GM19023 (cell line): ENCODE data around the gene SNCAIP.
"Not testable (repeated sequence)": the region's sequence is repeated elsewhere in the genome, so short reads cannot be mapped to it uniquely, and the experiment has no call there.

Experiments
- ATAC-seq: cut with Tn5 transposase; IDR thresholded peaks from one replicate; pipeline ENCODE4 v1.9.1; 2021; ENCODE audit warnings: mild to moderate bottlenecking, moderate library complexity; ENCODE audit not compliant: unreplicated experiment

The SNCAIP gene

DNA sequence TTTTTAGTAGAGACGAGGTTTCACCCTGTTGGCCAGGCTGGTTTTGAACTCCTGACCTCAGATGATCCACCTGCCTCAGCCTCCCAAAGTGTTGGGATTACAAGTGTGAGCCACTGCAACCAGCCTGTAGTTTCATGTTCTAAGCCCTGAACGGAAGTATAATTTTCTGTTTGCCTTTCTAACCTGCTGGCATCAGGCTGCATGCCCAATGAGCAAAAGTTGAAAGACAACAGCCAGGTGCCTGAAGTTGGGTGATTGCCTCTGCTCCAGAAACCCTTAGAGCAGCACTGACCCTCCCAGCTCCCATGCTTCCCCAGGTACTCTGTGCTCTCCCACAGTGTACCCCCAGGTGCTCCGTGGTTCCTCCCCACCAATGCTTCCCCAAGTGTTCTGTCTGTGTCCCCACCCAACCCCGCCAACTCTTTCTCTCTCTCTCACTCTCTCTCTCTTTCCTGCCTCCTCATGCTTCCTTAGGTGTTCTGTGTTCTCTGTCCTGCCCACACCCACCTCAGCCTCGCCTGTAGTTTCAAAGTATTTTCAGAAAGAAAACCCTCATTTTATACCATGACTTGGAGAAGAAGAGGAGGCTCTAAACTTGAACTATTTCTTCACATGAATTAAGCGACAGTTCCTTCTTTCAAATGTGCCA, 145.3 kb downstream of the SNCAIP start:
- no peak for ATAC-seq

GRCh38 chr5:122458278-122458872, 146.3 kb downstream of the SNCAIP start:
- peak; percentile 76 for ATAC-seq

DNA sequence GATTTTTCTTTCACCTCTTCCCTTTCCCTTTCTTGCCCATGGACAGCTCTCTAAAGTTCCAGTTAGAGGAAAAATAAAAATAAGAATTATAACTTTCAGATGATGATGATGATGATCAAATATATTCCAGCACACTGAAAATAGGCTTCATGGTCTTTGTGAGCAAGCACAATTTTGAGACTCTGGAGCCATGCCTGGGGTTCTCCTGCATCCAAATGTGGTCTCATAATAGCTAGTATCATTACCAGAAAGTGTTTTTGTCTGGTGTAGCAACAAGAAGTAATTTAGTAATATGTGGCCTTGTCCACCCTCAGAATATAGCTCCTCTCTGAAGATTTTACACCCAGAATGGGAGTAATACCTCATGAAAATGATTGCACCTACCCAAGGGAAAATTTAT, 150.4 kb downstream of the SNCAIP start:
- ATAC-seq: no peak

DNA sequence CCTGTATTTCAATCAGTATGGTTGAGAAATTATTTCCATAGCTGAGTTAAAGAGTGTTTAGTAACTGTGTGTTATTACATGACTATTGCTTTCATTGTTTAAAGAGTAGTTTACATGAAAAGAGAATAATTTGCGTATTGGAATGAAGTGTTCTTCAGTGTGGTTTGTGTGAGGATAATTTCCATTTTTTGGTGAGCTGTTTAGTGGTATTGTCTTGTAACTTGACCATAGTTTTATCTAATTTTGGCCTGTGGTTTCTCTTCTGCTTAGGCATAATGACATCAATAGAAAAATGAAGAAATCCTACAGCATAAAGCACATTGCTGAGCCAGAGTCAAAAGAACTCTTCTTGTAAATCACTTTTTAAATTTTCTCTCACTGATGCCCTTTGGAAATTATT, 151.2 kb downstream of the SNCAIP start:
- no peak for ATAC-seq

- ATAC-seq: no peak
Observed at GRCh38 chr5:122464191-122464590, 152.2 kb downstream of the SNCAIP start.

DNA sequence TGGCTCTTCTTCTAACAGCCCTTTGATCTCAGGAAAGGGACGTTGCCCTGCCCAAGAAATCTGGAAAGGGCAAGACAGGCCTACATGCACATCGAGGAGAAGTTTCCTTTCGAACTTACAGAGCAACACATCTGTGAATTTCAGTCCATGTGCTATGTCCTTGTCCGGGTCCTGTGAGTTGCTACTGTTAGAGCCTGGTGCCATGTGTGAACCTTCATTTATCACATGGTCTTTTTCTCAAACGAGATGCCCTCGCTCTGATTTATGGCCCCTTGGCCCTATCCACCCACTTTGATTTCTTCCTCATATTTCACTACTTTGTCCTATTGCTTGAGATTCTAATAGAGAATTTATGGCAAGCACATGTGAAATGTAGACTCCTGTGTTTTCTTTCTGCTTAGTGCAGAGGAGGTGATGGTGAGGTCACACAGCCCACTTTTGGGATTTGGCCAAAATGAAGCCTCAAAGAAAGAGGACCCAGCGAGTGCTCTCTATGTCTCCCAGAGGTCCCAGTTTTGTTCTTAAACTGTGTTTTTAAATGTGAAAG, 153.1 kb downstream of the SNCAIP start:
- no peak for ATAC-seq

DNA sequence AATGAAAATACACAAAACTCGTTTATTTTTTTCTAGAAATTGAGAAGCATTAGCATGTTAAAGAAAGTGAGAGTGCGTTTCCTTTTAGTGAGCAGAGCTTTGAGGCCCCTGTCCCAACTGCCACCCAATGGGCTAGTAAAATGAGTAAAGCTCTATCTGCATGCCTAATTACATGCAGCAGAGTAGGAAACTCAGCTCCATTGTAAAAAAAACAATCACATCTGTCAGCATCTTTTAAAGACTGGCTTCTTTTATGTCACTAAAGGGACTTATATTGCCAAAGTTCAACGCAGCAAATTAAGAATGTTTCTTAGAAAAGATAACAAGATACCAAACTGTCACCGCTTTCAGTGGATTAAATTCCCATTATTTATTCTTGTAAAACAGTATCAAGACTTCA, 154.0 kb downstream of the SNCAIP start:
- ATAC-seq: no peak

GRCh38 chr5:122468351-122469116, 156.5 kb downstream of the SNCAIP start:
- ATAC-seq: no peak

- ATAC-seq: no peak
Observed at GRCh38 chr5:122469384-122469919, 157.4 kb downstream of the SNCAIP start.

- no peak for ATAC-seq
Observed at GRCh38 chr5:122470365-122470764, 158.3 kb downstream of the SNCAIP start.

DNA sequence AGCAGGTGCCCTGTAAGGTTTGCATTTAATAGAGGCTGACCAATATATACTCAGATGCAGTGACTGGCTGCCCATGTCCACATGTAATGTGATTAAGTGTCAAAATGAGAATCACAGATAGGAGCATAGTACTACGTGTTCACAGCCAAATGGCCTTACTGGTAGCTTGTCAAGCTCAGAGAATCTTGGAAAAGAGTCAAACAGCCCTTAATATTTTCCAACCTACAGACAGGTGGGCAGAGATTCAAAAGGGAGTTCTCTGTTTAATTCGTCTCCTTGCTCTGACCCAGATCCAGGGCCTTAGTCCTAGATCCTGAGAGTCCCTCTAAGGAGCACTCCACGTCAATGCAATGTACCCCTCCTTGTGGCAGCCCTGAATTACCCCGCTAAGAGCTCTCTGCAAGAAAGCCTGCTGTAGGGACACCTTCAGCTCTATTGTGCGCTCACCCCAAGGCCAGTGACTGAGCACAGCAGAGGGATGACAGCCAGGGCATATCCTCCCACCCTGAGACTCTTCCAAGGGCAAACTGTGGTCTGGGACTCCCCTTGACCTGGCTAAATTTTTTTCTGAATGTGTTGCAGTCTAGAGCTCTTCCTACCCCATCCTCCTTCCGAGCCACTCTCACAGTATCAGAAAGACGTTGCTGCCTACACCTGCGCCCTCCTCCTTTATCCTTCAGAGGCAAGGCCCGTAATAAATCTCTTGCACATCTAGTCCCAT, 159.2 kb downstream of the SNCAIP start:
- ATAC-seq: no peak

GRCh38 chr5:122471752-122472061, 159.7 kb downstream of the SNCAIP start:
- ATAC-seq: no peak

DNA sequence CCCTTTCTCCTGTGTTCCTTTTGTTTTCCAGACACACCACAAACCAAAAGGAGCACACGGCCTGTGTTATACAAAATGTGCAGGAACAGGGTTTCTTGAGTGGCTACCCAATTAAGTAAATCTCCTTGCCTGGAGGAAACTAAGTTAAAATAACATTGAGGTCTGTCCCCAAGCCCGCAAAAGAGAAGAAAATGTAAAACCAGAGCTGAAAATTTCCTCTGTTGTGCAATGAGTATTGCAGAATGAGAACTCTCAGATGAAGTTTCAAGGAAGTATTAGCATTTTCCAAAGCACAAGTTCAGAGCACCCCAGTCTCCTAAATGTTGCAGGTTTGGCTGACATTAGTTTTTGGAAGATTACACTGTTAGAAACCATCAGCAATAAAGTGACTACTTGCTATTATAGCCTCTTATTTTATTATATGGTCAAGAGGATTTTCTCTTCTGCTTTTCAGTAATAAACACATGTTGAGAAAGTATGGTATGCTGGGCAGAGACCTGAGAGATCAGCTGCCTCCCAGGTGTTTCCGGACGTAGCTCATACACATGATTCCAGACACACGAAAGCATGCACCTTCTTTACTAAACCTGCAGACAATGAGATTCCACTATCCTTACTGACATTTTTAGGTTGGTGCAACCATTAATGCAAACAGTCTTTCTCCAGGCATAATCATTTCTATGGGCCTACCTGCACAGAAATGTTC, 161.3 kb downstream of the SNCAIP start:
- ATAC-seq: no peak

GRCh38 chr5:122473941-122474340, 161.9 kb downstream of the SNCAIP start:
- no peak for ATAC-seq

- no peak for ATAC-seq
Observed at GRCh38 chr5:122478741-122479442, 166.9 kb downstream of the SNCAIP start.

DNA sequence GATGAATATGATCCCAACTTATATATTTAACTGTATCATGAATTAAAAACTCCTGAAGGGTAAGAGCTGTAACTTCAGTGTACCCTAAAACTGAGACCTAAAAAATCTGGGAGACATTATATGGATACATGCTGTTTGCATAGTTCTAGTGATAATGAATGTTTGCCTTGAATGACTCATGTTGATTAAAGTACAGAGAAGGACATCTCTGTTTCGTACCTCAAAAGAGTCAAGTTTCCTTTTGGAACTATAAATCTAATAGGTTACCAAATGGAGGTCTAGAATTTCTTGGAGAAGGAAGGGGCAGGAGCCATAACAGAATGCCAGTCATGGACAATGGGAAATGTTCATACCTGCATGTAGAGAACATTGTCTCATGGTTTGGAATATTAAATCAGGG, 168.1 kb downstream of the SNCAIP start:
- no peak for ATAC-seq

GRCh38 chr5:122484103-122484502, 172.1 kb downstream of the SNCAIP start:
- ATAC-seq: no peak

DNA sequence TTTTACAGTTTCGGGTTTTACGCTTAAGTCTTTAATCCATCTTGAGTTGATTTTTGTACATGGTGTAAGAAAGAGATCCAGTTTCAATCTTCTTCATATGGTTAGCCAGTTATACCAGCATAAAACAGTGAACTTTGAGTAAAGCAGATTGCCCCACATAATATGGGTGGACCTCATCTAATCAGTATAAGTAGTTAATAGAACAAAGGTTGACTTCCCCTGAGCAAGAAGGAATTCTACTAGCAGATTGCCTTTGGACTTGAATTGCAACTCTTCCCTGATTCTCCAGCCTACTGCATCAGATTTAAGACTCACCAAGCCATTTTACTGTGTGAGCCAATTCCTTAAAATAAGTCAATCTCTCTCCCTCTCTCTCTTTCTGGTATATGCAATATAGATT, 173.2 kb downstream of the SNCAIP start:
- no peak for ATAC-seq

GRCh38 chr5:122486616-122487015, 174.6 kb downstream of the SNCAIP start:
- ATAC-seq: not testable (repeated sequence)

GRCh38 chr5:122490718-122491117, 178.7 kb downstream of the SNCAIP start:
- no peak for ATAC-seq
